T-cell (primary cell): ENCODE measurements around the gene LRWD1. TPM values are rescaled to one million over a fixed set of nuclear protein-coding genes. Genes with fewer than 3 reads are reported as not detected.

Experiments
- ATAC-seq, 4 experiments: fragments of 200-7000 bp in 3 of 4; fragments of 150-1000 bp in 1 of 4; cut with Tn5 transposase; replicated peaks in 1 of 4; 1 replicate in 3 of 4; 2 replicates in 1 of 4; pipeline ENCODE4 v1.10.0; 2021; ENCODE audit warnings: moderate library complexity in 3 of 4, mild to moderate bottlenecking in 2 of 4, moderate number of reproducible peaks in 1 of 4
- CTCF ChIA-PET, 2 donors: fragments of 300-600 bp; sonication (Branson Sonifier 250); formaldehyde crosslinking; loops; one replicate each; lab custom pipeline; 2022; ENCODE audit warnings: antibody characterized with exemption in 2 of 2; lab: Charles Lee
- POLR2A ChIA-PET, 2 donors: fragments of 300-600 bp; sonication (Branson Sonifier 250); formaldehyde crosslinking; loops; one replicate each; lab custom pipeline; 2022; ENCODE audit warnings: antibody characterized with exemption in 2 of 2; lab: Charles Lee
- DNase-seq, 35 experiments: peaks; one replicate each; pipeline versions ENCODE4 v3.0.0 to v3.0.0-alpha.2; 2013 to 2023
- H3K27ac ChIP-seq: one replicate; pipeline ENCODE4 v1.5.1; 2013; ENCODE audit warnings: low read length
- H3K27me3 ChIP-seq, 2 experiments: replicated peaks in 1 of 2; 1 replicate in 1 of 2; 2 replicates in 1 of 2; pipeline versions ENCODE4 v1.6.1 to v1.7.0; 2013; ENCODE audit warnings: low read length in 1 of 2, mixed read lengths in 1 of 2; ENCODE audit not compliant: control insufficient read depth in 2 of 2, insufficient read depth in 2 of 2; ENCODE audit errors: extremely low read depth in 1 of 2
- H3K36me3 ChIP-seq, 2 donors: 1 replicate in 1 of 2; 2 replicates in 1 of 2; pipeline versions ENCODE4 v1.6.1 to v1.7.0; 2013; ENCODE audit warnings: low read length in 1 of 2; ENCODE audit not compliant: control insufficient read depth in 2 of 2, insufficient read depth in 1 of 2; ENCODE audit errors: extremely low read depth in 1 of 2
- H3K4me1 ChIP-seq, 2 experiments: 1 replicate in 1 of 2; 2 replicates in 1 of 2; pipeline versions ENCODE4 v1.6.1 to v1.7.0; 2013; ENCODE audit warnings: low read length in 2 of 2, mixed read lengths in 1 of 2; ENCODE audit not compliant: insufficient read depth in 2 of 2, control insufficient read depth in 1 of 2; ENCODE audit errors: extremely low read depth in 1 of 2
- H3K4me3 ChIP-seq, 2 donors: 1 replicate in 1 of 2; 2 replicates in 1 of 2; pipeline versions ENCODE4 v1.5.1 to v1.7.0; 2013; ENCODE audit warnings: mild to moderate bottlenecking in 2 of 2, low read length in 1 of 2, moderate library complexity in 1 of 2; ENCODE audit not compliant: control insufficient read depth in 1 of 2; ENCODE audit errors: extremely low read depth in 1 of 2
- H3K9me3 ChIP-seq: 2 replicates; pipeline ENCODE4 v1.7.0; 2013
- H3K27ac Mint-ChIP-seq, 2 donors: one replicate each; pipeline ENCODE4 v1.8.0; 2020 to 2021; ENCODE audit warnings: mild to moderate bottlenecking in 2 of 2, mixed read lengths in 2 of 2
- H3K27me3 Mint-ChIP-seq, 2 donors: one replicate each; pipeline ENCODE4 v1.8.0; 2021 to 2022; ENCODE audit warnings: mixed read lengths in 2 of 2
- H3K36me3 Mint-ChIP-seq: one replicate; pipeline ENCODE4 v1.8.0; 2021; ENCODE audit warnings: mixed read lengths
- H3K4me1 Mint-ChIP-seq, 3 donors: one replicate each; pipeline ENCODE4 v1.8.0; 2020 to 2022; ENCODE audit warnings: mixed read lengths in 3 of 3, mild to moderate bottlenecking in 1 of 3
- H3K4me3 Mint-ChIP-seq, 3 donors: one replicate each; pipeline ENCODE4 v1.8.0; 2020 to 2022; ENCODE audit warnings: mild to moderate bottlenecking in 3 of 3, mixed read lengths in 3 of 3, moderate library complexity in 3 of 3
- H3K9me3 Mint-ChIP-seq, 3 donors: one replicate each; pipeline ENCODE4 v1.8.0; 2020 to 2022; ENCODE audit warnings: mixed read lengths in 3 of 3
- WGBS: methylation state at CpG from one replicate; pipeline ENCODE4 v1.1.5; 2013; ENCODE audit warnings: missing lambda C conversion rate; ENCODE audit not compliant: insufficient coverage; 5-methylcytosine and 5-hydroxymethylcytosine counted together
- total RNA-seq, 35 experiments: library from RNA in 6 of 35; stranded (reverse) in 6 of 35; fragments of 120-200 nt in 1 of 35; gene quantifications; one replicate each; pipeline versions ENCODE4 v1.2.1 to v1.2.4 and lab custom pipeline; 2013 to 2026

The LRWD1 gene
- total RNA-seq, 5 donors from 2014 or later (not counting 1 experiment from before 2014, with no cell fraction given) = 14.0 to 29.0 (median 23.9) TPM

DNA sequence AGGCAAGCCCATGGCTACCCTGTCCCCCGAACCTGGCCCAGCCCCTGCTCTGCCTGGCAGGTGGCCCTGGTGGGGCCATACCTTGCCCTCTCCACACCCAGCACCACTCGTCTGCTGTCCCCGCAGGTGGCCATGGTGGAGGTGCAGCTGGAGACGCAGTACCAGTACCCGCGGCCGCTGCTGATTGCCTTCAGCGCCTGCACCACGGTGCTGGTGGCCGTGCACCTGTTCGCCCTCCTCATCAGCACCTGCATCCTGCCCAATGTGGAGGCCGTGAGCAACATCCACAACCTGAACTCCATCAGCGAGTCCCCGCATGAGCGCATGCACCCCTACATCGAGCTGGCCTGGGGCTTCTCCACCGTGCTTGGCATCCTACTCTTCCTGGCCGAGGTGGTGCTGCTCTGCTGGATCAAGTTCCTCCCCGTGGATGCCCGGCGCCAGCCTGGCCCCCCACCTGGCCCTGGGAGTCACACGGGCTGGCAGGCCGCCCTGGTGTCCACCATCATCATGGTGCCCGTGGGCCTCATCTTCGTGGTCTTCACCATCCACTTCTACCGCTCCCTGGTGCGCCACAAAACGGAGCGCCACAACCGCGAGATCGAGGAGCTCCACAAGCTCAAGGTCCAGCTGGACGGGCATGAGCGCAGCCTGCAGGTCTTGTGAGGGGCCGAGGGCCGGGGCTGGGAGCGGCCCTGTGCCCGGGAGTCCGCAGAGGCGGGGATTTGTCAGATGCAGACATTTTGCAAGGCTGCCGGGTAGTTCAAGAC lies 18.2 kb upstream of the LRWD1 start:
- ChIA-PET CTCF (interaction anchor here in 1 of 2 donors (0.7 kb wide), 1 partner anchor 20 kb away, joined by 5 read pairs; no protein-coding TSS in a partner anchor), POLR2A (no interaction called here)
- no peaks in the 10 kb centered on the region for H3K9me3 ChIP-seq
- Mint-ChIP-seq H3K4me1 (peaks cover 0 to 5% (median 4%) of the 10 kb centered on the region in 3 donors), H3K27me3 (no peaks in the 10 kb centered on the region), H3K36me3 (peaks cover 15% of the 10 kb centered on the region), H3K9me3 (no peaks in the 10 kb centered on the region), H3K27ac (no peak overlapping the region), H3K4me3 (no peak overlapping the region)
- H3K4me3 ChIP-seq = no peak overlapping the region
- no peaks in the 10 kb centered on the region for H3K27me3 ChIP-seq
- DNase-seq (no peak), ATAC-seq (no peak)
- 97% methylated on average over 39 of the region's 41 CpGs for WGBS
- no peak overlapping the region for H3K27ac ChIP-seq
- peaks cover 11 to 21% of the 10 kb centered on the region in 2 donors for H3K36me3 ChIP-seq
- H3K4me1 ChIP-seq = peaks cover 0 to 3% of the 10 kb centered on the region in 2 experiments

DNA sequence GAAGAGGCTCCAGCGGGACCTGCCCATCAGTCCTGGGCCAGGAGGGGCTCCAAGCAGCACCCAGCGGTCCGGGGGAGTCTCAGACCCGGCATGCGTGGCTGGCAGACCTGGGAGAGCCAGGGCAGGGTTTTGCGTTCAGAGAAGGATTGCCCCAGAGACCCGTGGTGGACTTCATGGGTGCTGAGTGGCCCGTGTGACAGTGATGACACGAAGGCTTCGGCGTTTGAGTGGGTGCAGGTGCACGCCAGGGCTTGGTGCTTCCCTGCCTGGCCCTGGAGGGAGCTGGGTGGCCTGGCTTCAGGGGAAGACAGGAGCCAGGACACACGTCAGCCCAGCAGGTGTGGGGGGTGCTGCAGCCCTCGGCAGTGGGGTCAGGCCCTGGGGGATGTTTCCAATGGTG lies 17.5 kb upstream of the LRWD1 start:
- H3K27ac ChIP-seq = no peak overlapping the region
- POLR2A ChIA-PET = no interaction called here
- DNase-seq = no peak

DNA sequence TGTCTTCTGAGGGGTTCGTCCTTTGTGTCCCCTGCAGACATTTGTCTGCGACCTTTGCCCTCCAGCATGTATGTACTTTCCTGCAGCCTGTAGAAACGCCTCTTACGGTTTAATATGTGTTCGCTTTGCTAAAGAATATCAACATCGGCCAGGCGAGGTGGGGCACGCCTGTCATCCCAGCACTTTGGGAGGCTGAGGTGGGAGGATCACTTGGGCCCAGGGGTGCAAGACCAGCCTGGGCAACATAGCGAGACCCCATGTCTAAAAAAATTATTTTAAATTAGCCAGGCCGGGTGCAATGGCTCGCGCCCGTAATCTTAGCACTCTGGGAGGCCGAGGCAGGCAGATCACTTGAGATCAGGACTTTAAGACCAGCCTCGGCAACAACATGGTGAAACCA lies 15.6 kb upstream of the LRWD1 start:
- Histone ChIP-seq H3K36me3 (peaks cover 11 to 21% of the 10 kb centered on the region in 2 donors), H3K27me3 (no peaks in the 10 kb centered on the region), H3K4me3 (no peak overlapping the region), H3K27ac (no peak overlapping the region), H3K9me3 (no peaks in the 10 kb centered on the region), H3K4me1 (peaks cover 0 to 3% of the 10 kb centered on the region in 2 experiments)
- Mint-ChIP-seq H3K27me3 (no peaks in the 10 kb centered on the region), H3K27ac (no peak overlapping the region), H3K4me3 (no peak overlapping the region), H3K36me3 (peaks cover 10% of the 10 kb centered on the region), H3K4me1 (peaks cover 0 to 4% (median 3%) of the 10 kb centered on the region in 3 donors), H3K9me3 (no peaks in the 10 kb centered on the region)
- POLR2A ChIA-PET = interaction anchor here in 1 of 2 donors (0.7 kb wide), 1 partner anchor 12 kb away, joined by 3 read pairs; no protein-coding TSS in a partner anchor
- ATAC-seq (no peak), DNase-seq (no peak)
- WGBS = 97% methylated on average over 15 of the region's 15 CpGs
- CTCF ChIA-PET = interaction anchor here (1.3 to 1.9 kb wide), 3 partner anchors 30 to 45 kb away, joined by 3 to 13 read pairs (median 9); no protein-coding TSS in a partner anchor

More for the DNA sequence above, 17.5 kb upstream of the LRWD1 start:
- peaks cover 0 to 4% (median 3%) of the 10 kb centered on the region in 3 donors for H3K4me1 Mint-ChIP-seq
- no peaks in the 10 kb centered on the region for H3K27me3 Mint-ChIP-seq
- CTCF ChIA-PET = no interaction called here
- H3K9me3 Mint-ChIP-seq = no peaks in the 10 kb centered on the region
- H3K4me3 Mint-ChIP-seq = no peak overlapping the region
- no peak for ATAC-seq
- H3K27me3 ChIP-seq = no peaks in the 10 kb centered on the region
- peaks cover 0 to 3% of the 10 kb centered on the region in 2 experiments for H3K4me1 ChIP-seq
- peaks cover 11 to 21% of the 10 kb centered on the region in 2 donors for H3K36me3 ChIP-seq
- H3K9me3 ChIP-seq = no peaks in the 10 kb centered on the region
- no peak overlapping the region for H3K27ac Mint-ChIP-seq
- WGBS = 95% methylated on average over 13 of the region's 14 CpGs
- no peak overlapping the region for H3K4me3 ChIP-seq
- H3K36me3 Mint-ChIP-seq = peaks cover 10% of the 10 kb centered on the region

DNA sequence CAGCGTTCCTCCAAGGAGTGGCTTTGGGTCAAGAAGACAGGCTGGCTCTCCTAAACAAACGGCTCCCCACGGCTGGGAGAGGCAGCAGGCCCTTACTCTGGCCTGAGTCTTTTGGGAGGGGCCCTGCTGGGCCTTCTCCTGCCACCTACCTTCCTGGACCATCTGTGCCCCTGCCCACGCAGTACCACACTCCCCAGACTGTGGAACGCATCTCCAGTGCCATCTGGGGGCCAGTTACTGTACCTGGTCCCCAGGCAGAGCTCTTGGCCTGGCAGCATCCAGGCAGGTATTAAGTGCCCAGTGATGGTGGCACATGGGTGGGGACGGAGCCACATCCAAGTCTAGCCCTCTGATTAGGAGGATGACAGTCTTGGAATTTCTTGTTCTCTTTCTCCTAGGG lies 14.5 kb upstream of the LRWD1 start:
- no peak overlapping the region for H3K27ac ChIP-seq
- Mint-ChIP-seq H3K4me1 (peaks cover 0 to 4% (median 3%) of the 10 kb centered on the region in 3 donors), H3K9me3 (no peaks in the 10 kb centered on the region), H3K27ac (no peak overlapping the region), H3K27me3 (no peaks in the 10 kb centered on the region), H3K36me3 (peaks cover 5% of the 10 kb centered on the region), H3K4me3 (no peak overlapping the region)
- CTCF ChIA-PET = interaction anchor here (0.5 to 1.9 kb wide), 11 partner anchors 13 to 53 kb away, joined by 3 to 13 read pairs (median 4); no protein-coding TSS in a partner anchor
- WGBS = 73% methylated on average over 6 of the region's 6 CpGs
- ATAC-seq (peak; percentile 86 to 98 (median 89)), DNase-seq (peak in 34 of 35 experiments; percentile 20 to 71 (median 48))
- no peak overlapping the region for H3K4me3 ChIP-seq
- H3K9me3 ChIP-seq = no peaks in the 10 kb centered on the region
- H3K4me1 ChIP-seq = peaks cover 0 to 3% of the 10 kb centered on the region in 2 experiments
- no peaks in the 10 kb centered on the region for H3K27me3 ChIP-seq
- peaks cover 8 to 18% of the 10 kb centered on the region in 2 donors for H3K36me3 ChIP-seq
- POLR2A ChIA-PET = no interaction called here

DNA sequence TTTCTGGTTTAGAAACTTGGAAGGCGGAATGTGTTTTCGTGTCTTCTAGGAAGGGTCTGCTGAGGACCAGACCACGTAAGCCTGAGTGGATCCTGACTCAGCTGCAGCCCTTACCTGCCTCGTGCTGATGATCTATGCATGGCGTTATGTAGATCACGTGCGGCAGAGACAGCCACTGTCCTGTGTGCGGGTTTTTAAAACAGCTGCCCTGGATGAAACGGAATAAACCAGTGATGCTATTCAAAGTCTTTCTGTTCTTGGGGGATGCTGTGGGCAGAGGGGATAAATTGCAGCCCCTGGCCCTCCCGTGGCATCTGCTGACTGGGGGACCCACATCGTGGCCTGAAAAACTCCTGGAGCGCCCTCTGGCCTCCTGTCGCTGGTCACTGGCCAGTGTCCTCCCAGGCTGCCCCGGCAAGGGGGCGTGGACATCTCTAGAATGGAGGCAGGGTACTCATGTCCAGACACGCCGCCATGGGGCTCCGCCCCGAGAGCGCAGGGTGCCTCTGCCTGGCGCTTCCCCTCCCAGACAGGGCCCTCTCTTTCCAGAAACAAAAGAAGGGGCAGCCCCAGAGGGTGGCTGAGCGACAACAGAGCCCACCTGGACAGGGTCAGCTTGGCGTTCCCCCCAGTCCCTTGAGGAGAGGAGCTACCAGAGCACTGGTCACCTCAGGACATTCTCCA lies 13.3 kb upstream of the LRWD1 start:
- no peak overlapping the region for H3K4me3 ChIP-seq
- H3K27me3 ChIP-seq = no peaks in the 10 kb centered on the region
- Mint-ChIP-seq H3K9me3 (no peaks in the 10 kb centered on the region), H3K36me3 (peaks cover 5% of the 10 kb centered on the region), H3K27ac (no peak overlapping the region), H3K27me3 (no peaks in the 10 kb centered on the region), H3K4me1 (peaks cover 0 to 4% (median 0%) of the 10 kb centered on the region in 3 donors), H3K4me3 (no peak overlapping the region)
- no peaks in the 10 kb centered on the region for H3K9me3 ChIP-seq
- H3K36me3 ChIP-seq = peaks cover 11 to 22% of the 10 kb centered on the region in 2 donors
- ChIA-PET CTCF (interaction anchor here (0.5 to 1.0 kb wide), 4 partner anchors 36 to 1290 kb away, joined by 3 to 7 read pairs (median 4); no protein-coding TSS in a partner anchor), POLR2A (no interaction called here)
- DNase-seq (no peak), ATAC-seq (no peak)
- 95% methylated on average over 20 of the region's 23 CpGs for WGBS
- H3K4me1 ChIP-seq = peaks cover 0 to 3% of the 10 kb centered on the region in 2 experiments
- no peak overlapping the region for H3K27ac ChIP-seq

DNA sequence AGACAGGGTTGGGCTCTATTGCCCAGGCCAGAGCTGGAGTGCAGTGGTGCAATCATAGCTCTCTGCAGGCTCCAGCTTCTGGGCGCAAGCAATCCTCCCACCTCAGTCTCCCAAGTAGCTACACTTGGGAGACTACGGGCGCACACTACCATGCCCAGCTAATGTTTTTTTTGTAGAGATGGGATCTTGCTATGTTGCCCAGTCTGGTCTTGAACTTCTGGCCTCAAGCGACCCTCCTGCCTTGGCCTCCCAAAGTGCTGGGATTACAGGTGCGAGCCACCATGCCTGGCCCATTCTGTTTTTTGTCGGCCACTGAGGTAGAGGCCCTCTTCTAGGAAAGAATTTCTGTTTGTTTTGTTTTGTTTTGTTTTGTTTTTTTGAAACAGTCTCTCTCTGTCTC lies 12.3 kb upstream of the LRWD1 start:
- Mint-ChIP-seq H3K36me3 (peaks cover 5% of the 10 kb centered on the region), H3K27me3 (no peaks in the 10 kb centered on the region), H3K4me3 (no peak overlapping the region), H3K27ac (no peak overlapping the region), H3K4me1 (peaks cover 0 to 4% (median 0%) of the 10 kb centered on the region in 3 donors), H3K9me3 (no peaks in the 10 kb centered on the region)
- H3K36me3 ChIP-seq = peaks cover 17 to 19% of the 10 kb centered on the region in 2 donors
- no peak for DNase-seq
- no peak for ATAC-seq
- no peaks in the 10 kb centered on the region for H3K27me3 ChIP-seq
- H3K9me3 ChIP-seq = no peaks in the 10 kb centered on the region
- peaks cover 0 to 3% of the 10 kb centered on the region in 2 experiments for H3K4me1 ChIP-seq
- no peak overlapping the region for H3K27ac ChIP-seq
- ChIA-PET CTCF (interaction anchor here (0.7 kb wide), 3 partner anchors 37 to 1291 kb away, joined by 3 to 4 read pairs (median 4); no protein-coding TSS in a partner anchor), POLR2A (interaction anchor here in 1 of 2 donors (0.6 kb wide), 1 partner anchor 64 kb away, joined by 4 read pairs; no protein-coding TSS in a partner anchor)
- WGBS = 96% methylated on average over 4 of the region's 6 CpGs
- H3K4me3 ChIP-seq = no peak overlapping the region
